ENCODE data around the gene SNRK. TPM values are rescaled to one million over a fixed set of nuclear protein-coding genes. Genes with fewer than 3 reads are reported as not detected.

Gene SNRK
- total RNA-seq, 1 experiment from 2014 or later: 11.8 TPM

DNA sequence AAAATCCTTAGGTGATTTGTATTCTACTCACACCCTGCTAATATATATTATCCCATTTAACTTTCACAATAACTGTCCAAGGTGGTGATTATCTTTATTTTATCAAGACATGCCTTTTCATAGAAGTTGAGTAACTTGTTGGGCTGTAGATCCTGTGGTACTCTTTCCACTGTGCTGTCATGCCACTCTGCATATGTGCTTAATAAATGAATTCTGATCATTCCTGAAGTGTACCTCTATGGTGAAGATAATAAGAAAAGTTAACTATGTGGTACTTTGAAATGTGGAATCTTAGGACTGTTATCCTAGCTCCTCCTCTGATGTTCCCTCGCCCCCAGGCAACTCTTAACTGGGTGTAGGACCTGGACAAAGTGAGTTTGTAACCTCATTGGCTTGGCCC, 5.2 kb downstream of the SNRK start:
- Mint-ChIP-seq H3K4me3 (no peak overlapping the region), H3K27me3 (ENCODE audit: low read depth) (no peaks in the 10 kb centered on the region)

More for the DNA sequence above, 5.2 kb downstream of the SNRK start:
- no peak for DNase-seq (ENCODE audit: low spot score)
- H3K36me3 Mint-ChIP-seq: no peaks in the 10 kb centered on the region
- no peak for ATAC-seq
- no peaks in the 10 kb centered on the region for H3K9me3 Mint-ChIP-seq
- TF ChIP-seq, protein P1, sequence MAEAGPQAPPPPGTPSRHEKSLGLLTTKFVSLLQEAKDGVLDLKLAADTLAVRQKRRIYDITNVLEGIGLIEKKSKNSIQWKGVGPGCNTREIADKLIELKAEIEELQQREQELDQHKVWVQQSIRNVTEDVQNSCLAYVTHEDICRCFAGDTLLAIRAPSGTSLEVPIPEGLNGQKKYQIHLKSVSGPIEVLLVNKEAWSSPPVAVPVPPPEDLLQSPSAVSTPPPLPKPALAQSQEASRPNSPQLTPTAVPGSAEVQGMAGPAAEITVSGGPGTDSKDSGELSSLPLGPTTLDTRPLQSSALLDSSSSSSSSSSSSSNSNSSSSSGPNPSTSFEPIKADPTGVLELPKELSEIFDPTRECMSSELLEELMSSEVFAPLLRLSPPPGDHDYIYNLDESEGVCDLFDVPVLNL (CRISPR knock-in tag; IDR thresholded peaks at IDR 0.05; ENCODE audit: borderline replicate concordance, low read depth): no peak
- TF ChIP-seq SMAD3 (CRISPR knock-in tag; IDR thresholded peaks at IDR 0.05; ENCODE audit: borderline replicate concordance): no peak
- no peak for TF ChIP-seq NR3C1 (CRISPR knock-in tag; conservative IDR thresholded peaks at IDR 0.05; ENCODE audit: low read depth)
- TF ChIP-seq, protein P2, sequence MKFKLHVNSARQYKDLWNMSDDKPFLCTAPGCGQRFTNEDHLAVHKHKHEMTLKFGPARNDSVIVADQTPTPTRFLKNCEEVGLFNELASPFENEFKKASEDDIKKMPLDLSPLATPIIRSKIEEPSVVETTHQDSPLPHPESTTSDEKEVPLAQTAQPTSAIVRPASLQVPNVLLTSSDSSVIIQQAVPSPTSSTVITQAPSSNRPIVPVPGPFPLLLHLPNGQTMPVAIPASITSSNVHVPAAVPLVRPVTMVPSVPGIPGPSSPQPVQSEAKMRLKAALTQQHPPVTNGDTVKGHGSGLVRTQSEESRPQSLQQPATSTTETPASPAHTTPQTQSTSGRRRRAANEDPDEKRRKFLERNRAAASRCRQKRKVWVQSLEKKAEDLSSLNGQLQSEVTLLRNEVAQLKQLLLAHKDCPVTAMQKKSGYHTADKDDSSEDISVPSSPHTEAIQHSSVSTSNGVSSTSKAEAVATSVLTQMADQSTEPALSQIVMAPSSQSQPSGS (CRISPR knock-in tag; IDR thresholded peaks at IDR 0.05; ENCODE audit: borderline replicate concordance, low read depth): no peak
- TF ChIP-seq, protein P3, sequence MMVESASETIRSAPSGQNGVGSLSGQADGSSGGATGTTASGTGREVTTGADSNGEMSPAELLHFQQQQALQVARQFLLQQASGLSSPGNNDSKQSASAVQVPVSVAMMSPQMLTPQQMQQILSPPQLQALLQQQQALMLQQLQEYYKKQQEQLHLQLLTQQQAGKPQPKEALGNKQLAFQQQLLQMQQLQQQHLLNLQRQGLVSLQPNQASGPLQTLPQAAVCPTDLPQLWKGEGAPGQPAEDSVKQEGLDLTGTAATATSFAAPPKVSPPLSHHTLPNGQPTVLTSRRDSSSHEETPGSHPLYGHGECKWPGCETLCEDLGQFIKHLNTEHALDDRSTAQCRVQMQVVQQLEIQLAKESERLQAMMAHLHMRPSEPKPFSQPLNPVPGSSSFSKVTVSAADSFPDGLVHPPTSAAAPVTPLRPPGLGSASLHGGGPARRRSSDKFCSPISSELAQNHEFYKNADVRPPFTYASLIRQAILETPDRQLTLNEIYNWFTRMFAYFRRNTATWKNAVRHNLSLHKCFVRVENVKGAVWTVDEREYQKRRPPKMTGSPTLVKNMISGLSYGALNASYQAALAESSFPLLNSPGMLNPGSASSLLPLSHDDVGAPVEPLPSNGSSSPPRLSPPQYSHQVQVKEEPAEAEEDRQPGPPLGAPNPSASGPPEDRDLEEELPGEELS (CRISPR knock-in tag; IDR thresholded peaks at IDR 0.05): no peak
- TF ChIP-seq, protein P4, sequence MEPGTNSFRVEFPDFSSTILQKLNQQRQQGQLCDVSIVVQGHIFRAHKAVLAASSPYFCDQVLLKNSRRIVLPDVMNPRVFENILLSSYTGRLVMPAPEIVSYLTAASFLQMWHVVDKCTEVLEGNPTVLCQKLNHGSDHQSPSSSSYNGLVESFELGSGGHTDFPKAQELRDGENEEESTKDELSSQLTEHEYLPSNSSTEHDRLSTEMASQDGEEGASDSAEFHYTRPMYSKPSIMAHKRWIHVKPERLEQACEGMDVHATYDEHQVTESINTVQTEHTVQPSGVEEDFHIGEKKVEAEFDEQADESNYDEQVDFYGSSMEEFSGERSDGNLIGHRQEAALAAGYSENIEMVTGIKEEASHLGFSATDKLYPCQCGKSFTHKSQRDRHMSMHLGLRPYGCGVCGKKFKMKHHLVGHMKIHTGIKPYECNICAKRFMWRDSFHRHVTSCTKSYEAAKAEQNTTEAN (CRISPR knock-in tag; IDR thresholded peaks at IDR 0.05): no peak
- TF ChIP-seq ZNF263 (CRISPR knock-in tag; IDR thresholded peaks at IDR 0.05; ENCODE audit: low read depth): no peak
- no peak for TF ChIP-seq FOXP1 (CRISPR knock-in tag; IDR thresholded peaks at IDR 0.05; ENCODE audit: borderline replicate concordance)
- TF ChIP-seq SOX15 (CRISPR knock-in tag; IDR thresholded peaks at IDR 0.05): no peak
- no peak for TF ChIP-seq ZNF121 (CRISPR knock-in tag; IDR thresholded peaks at IDR 0.05)
- TF ChIP-seq, protein P5, sequence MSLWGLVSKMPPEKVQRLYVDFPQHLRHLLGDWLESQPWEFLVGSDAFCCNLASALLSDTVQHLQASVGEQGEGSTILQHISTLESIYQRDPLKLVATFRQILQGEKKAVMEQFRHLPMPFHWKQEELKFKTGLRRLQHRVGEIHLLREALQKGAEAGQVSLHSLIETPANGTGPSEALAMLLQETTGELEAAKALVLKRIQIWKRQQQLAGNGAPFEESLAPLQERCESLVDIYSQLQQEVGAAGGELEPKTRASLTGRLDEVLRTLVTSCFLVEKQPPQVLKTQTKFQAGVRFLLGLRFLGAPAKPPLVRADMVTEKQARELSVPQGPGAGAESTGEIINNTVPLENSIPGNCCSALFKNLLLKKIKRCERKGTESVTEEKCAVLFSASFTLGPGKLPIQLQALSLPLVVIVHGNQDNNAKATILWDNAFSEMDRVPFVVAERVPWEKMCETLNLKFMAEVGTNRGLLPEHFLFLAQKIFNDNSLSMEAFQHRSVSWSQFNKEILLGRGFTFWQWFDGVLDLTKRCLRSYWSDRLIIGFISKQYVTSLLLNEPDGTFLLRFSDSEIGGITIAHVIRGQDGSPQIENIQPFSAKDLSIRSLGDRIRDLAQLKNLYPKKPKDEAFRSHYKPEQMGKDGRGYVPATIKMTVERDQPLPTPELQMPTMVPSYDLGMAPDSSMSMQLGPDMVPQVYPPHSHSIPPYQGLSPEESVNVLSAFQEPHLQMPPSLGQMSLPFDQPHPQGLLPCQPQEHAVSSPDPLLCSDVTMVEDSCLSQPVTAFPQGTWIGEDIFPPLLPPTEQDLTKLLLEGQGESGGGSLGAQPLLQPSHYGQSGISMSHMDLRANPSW (CRISPR knock-in tag; conservative IDR thresholded peaks at IDR 0.05; ENCODE audit: low read depth): no peak
- TF ChIP-seq, protein P6, sequence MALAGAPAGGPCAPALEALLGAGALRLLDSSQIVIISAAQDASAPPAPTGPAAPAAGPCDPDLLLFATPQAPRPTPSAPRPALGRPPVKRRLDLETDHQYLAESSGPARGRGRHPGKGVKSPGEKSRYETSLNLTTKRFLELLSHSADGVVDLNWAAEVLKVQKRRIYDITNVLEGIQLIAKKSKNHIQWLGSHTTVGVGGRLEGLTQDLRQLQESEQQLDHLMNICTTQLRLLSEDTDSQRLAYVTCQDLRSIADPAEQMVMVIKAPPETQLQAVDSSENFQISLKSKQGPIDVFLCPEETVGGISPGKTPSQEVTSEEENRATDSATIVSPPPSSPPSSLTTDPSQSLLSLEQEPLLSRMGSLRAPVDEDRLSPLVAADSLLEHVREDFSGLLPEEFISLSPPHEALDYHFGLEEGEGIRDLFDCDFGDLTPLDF (CRISPR knock-in tag; IDR thresholded peaks at IDR 0.05): no peak
- TF ChIP-seq SMAD4 (CRISPR knock-in tag; IDR thresholded peaks at IDR 0.05): no peak
- TF ChIP-seq, protein P7, sequence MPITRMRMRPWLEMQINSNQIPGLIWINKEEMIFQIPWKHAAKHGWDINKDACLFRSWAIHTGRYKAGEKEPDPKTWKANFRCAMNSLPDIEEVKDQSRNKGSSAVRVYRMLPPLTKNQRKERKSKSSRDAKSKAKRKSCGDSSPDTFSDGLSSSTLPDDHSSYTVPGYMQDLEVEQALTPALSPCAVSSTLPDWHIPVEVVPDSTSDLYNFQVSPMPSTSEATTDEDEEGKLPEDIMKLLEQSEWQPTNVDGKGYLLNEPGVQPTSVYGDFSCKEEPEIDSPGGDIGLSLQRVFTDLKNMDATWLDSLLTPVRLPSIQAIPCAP (CRISPR knock-in tag; IDR thresholded peaks at IDR 0.05): no peak
- TF ChIP-seq ETV6 (CRISPR knock-in tag; IDR thresholded peaks at IDR 0.05): no peak
- TF ChIP-seq FOXK1 (CRISPR knock-in tag; IDR thresholded peaks at IDR 0.05): no peak
- TF ChIP-seq, protein P8, sequence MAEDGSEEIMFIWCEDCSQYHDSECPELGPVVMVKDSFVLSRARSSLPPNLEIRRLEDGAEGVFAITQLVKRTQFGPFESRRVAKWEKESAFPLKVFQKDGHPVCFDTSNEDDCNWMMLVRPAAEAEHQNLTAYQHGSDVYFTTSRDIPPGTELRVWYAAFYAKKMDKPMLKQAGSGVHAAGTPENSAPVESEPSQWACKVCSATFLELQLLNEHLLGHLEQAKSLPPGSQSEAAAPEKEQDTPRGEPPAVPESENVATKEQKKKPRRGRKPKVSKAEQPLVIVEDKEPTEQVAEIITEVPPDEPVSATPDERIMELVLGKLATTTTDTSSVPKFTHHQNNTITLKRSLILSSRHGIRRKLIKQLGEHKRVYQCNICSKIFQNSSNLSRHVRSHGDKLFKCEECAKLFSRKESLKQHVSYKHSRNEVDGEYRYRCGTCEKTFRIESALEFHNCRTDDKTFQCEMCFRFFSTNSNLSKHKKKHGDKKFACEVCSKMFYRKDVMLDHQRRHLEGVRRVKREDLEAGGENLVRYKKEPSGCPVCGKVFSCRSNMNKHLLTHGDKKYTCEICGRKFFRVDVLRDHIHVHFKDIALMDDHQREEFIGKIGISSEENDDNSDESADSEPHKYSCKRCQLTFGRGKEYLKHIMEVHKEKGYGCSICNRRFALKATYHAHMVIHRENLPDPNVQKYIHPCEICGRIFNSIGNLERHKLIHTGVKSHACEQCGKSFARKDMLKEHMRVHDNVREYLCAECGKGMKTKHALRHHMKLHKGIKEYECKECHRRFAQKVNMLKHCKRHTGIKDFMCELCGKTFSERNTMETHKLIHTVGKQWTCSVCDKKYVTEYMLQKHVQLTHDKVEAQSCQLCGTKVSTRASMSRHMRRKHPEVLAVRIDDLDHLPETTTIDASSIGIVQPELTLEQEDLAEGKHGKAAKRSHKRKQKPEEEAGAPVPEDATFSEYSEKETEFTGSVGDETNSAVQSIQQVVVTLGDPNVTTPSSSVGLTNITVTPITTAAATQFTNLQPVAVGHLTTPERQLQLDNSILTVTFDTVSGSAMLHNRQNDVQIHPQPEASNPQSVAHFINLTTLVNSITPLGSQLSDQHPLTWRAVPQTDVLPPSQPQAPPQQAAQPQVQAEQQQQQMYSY (CRISPR knock-in tag; IDR thresholded peaks at IDR 0.05): no peak
- TF ChIP-seq, protein P9, sequence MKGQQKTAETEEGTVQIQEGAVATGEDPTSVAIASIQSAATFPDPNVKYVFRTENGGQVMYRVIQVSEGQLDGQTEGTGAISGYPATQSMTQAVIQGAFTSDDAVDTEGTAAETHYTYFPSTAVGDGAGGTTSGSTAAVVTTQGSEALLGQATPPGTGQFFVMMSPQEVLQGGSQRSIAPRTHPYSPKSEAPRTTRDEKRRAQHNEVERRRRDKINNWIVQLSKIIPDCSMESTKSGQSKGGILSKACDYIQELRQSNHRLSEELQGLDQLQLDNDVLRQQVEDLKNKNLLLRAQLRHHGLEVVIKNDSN (CRISPR knock-in tag; IDR thresholded peaks at IDR 0.05): no peak
- no peak for TF ChIP-seq ZBTB21 (CRISPR knock-in tag; IDR thresholded peaks at IDR 0.05; ENCODE audit: borderline replicate concordance)
- TF ChIP-seq, protein P10, sequence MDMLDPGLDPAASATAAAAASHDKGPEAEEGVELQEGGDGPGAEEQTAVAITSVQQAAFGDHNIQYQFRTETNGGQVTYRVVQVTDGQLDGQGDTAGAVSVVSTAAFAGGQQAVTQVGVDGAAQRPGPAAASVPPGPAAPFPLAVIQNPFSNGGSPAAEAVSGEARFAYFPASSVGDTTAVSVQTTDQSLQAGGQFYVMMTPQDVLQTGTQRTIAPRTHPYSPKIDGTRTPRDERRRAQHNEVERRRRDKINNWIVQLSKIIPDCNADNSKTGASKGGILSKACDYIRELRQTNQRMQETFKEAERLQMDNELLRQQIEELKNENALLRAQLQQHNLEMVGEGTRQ (CRISPR knock-in tag; IDR thresholded peaks at IDR 0.05): no peak
- peaks cover 38% of the 10 kb centered on the region for H3K4me1 Mint-ChIP-seq
- no peak overlapping the region for H3K27ac Mint-ChIP-seq
- CTCF ChIA-PET: no interaction called here
- POLR2A ChIA-PET: no interaction called here

Data from WTC11 (cell line).